H1 (cell line): ENCODE measurements around the gene AP1S1. TPM values are rescaled to one million over a fixed set of nuclear protein-coding genes. Genes with fewer than 3 reads are reported as not detected.
A peak's percentile ranks its signal among the peaks of the same experiment; 100 is the strongest.

ENCODE experiments used
- CTCF ChIA-PET: fragments of 300-600 bp; sonication (Branson Sonifier 250); formaldehyde crosslinking; loops from one replicate; lab custom pipeline; 2021; ENCODE audit not compliant: partially characterized antibody; lab: Charles Lee
- POLR2A ChIA-PET: fragments of 300-600 bp; sonication (Branson Sonifier 250); formaldehyde crosslinking; loops from one replicate; lab custom pipeline; 2021; ENCODE audit warnings: inconsistent platforms; ENCODE audit not compliant: partially characterized antibody; lab: Charles Lee
- DNase-seq, 2 experiments: peaks; one replicate each; pipeline versions ENCODE4 v3.0.0 to v3.0.0-alpha.2; 2010 to 2022; ENCODE audit warnings: low spot score in 2 of 2, low read depth in 1 of 2, mixed read lengths in 1 of 2
- FAIRE-seq: peaks from 2 replicates; lab custom pipeline; 2011; peaks lifted over from hg19 to GRCh38; lab: Jason Lieb, UNC
- H2AFZ ChIP-seq: 2 replicates; pipeline ENCODE4 v1.8.1; 2012; ENCODE audit warnings: low read length, inconsistent platforms
- H2AK5ac ChIP-seq: 2 replicates; pipeline ENCODE4 v1.6.1; 2013; ENCODE audit warnings: low read depth, low read length
- H2BK120ac ChIP-seq: replicated peaks from 2 replicates; pipeline ENCODE3; 2013; ENCODE audit warnings: low read depth, low read length, inconsistent platforms
- H2BK12ac ChIP-seq: 2 replicates; pipeline ENCODE4 v1.6.1; 2013; ENCODE audit warnings: low read depth, low read length
- H2BK15ac ChIP-seq: 2 replicates; pipeline ENCODE4 v1.6.1; 2013; ENCODE audit warnings: low read length
- H2BK20ac ChIP-seq: 2 replicates; pipeline ENCODE4 v1.6.1; 2013; ENCODE audit warnings: low read length
- H2BK5ac ChIP-seq: 2 replicates; pipeline ENCODE4 v1.6.1; 2013; ENCODE audit warnings: low read depth, low read length
- H3K14ac ChIP-seq: 2 replicates; pipeline ENCODE4 v1.6.1; 2013; ENCODE audit warnings: inconsistent platforms; ENCODE audit not compliant: insufficient read length
- H3K18ac ChIP-seq: 2 replicates; pipeline ENCODE4 v1.6.1; 2013; ENCODE audit warnings: low read length; ENCODE audit errors: extremely low read depth
- H3K23ac ChIP-seq: 2 replicates; pipeline ENCODE4 v1.6.1; 2013; ENCODE audit warnings: inconsistent platforms; ENCODE audit not compliant: insufficient read length
- H3K23me2 ChIP-seq: 2 replicates; pipeline ENCODE4 v1.6.1; 2013; ENCODE audit warnings: low read depth, low read length
- H3K27ac ChIP-seq: 2 replicates; pipeline ENCODE4 v1.6.1; 2011; ENCODE audit warnings: low read depth, low read length, inconsistent platforms
- H3K27me3 ChIP-seq, 4 experiments: replicated peaks in 1 of 4; 1 replicate in 1 of 4; 2 replicates in 3 of 4; pipeline versions ENCODE4 v1.6.1 to v1.8.1; 2011 to 2013; ENCODE audit warnings: low read length in 3 of 4, mild to moderate bottlenecking in 3 of 4, inconsistent platforms in 2 of 4, mixed read lengths in 2 of 4, moderate library complexity in 1 of 4; ENCODE audit not compliant: control insufficient read depth in 3 of 4, insufficient read depth in 3 of 4; ENCODE audit errors: extremely low read depth in 1 of 4
- H3K36me3 ChIP-seq, 4 experiments: 2 replicates each; pipeline versions ENCODE4 v1.6.1 to v1.8.1; 2011 to 2013; ENCODE audit warnings: mild to moderate bottlenecking in 4 of 4, low read length in 3 of 4, moderate library complexity in 2 of 4, control low read depth in 1 of 4, inconsistent platforms in 1 of 4; ENCODE audit not compliant: insufficient read depth in 4 of 4, control insufficient read depth in 2 of 4
- H3K4ac ChIP-seq: replicated peaks from 2 replicates; pipeline ENCODE3; 2013; ENCODE audit warnings: low read length, low read depth, mixed read lengths, inconsistent platforms; ENCODE audit not compliant: insufficient read length
- H3K4me1 ChIP-seq, 4 experiments: replicated peaks in 1 of 4; 1 replicate in 1 of 4; 2 replicates in 3 of 4; pipeline versions ENCODE4 v1.6.1 to v1.8.1; 2011 to 2013; ENCODE audit warnings: low read length in 3 of 4, inconsistent platforms in 2 of 4, mixed read lengths in 1 of 4; ENCODE audit not compliant: insufficient read depth in 4 of 4, control insufficient read depth in 3 of 4
- H3K4me2 ChIP-seq, 2 experiments: 2 replicates each; pipeline versions ENCODE4 v1.6.1 to v1.8.1; 2011 to 2013; ENCODE audit warnings: low read depth in 2 of 2, low read length in 2 of 2, control low read depth in 1 of 2, inconsistent platforms in 1 of 2, mild to moderate bottlenecking in 1 of 2; ENCODE audit not compliant: insufficient read depth in 1 of 2
- H3K4me3 ChIP-seq, 4 experiments: fragments of 200-600, 300-600 bp in 1 of 4; sonication (generic), shearing (Covaris generic), sonication (Bioruptor Twin) in 1 of 4; 2 replicates each; pipeline versions ENCODE4 v1.5.1 to v1.8.1; 2011 to 2016; ENCODE audit warnings: low read length in 4 of 4, low read depth in 3 of 4, control low read depth in 2 of 4, inconsistent platforms in 2 of 4, mild to moderate bottlenecking in 2 of 4, mixed read lengths in 1 of 4, moderate library complexity in 1 of 4; ENCODE audit not compliant: insufficient read depth in 2 of 4; ENCODE audit errors: extremely low read depth in 1 of 4
- H3K56ac ChIP-seq: replicated peaks from 2 replicates; pipeline ENCODE3; 2013; ENCODE audit warnings: low read depth, mild to moderate bottlenecking, mixed read lengths, low read length, inconsistent platforms; ENCODE audit not compliant: insufficient read length
- H3K79me1 ChIP-seq: 2 replicates; pipeline ENCODE4 v1.6.1; 2013; ENCODE audit warnings: low read depth, low read length, control low read depth
- H3K79me2 ChIP-seq, 2 experiments: 2 replicates each; pipeline versions ENCODE4 v1.6.1 to v1.8.1; 2012 to 2013; ENCODE audit warnings: low read length in 2 of 2, mild to moderate bottlenecking in 2 of 2, inconsistent platforms in 1 of 2; ENCODE audit not compliant: insufficient read depth in 2 of 2, control insufficient read depth in 1 of 2
- H3K9ac ChIP-seq, 4 experiments: replicated peaks in 1 of 4; 1 replicate in 1 of 4; 2 replicates in 3 of 4; pipeline versions ENCODE4 v1.6.1 to v1.8.1; 2011 to 2013; ENCODE audit warnings: low read depth in 3 of 4, low read length in 3 of 4, control low read depth in 2 of 4, mild to moderate bottlenecking in 2 of 4, moderate library complexity in 2 of 4, inconsistent platforms in 1 of 4; ENCODE audit errors: extremely low read depth in 1 of 4
- H3K9me3 ChIP-seq, 2 experiments: 2 replicates each; pipeline versions ENCODE4 v1.6.1 to v1.8.1; 2012 to 2013; ENCODE audit warnings: mild to moderate bottlenecking in 2 of 2, moderate library complexity in 2 of 2, control low read depth in 1 of 2, inconsistent platforms in 1 of 2, low read depth in 1 of 2, low read length in 1 of 2, mixed read lengths in 1 of 2; ENCODE audit not compliant: insufficient read depth in 2 of 2
- H4K20me1 ChIP-seq, 2 experiments: replicated peaks in 1 of 2; 2 replicates each; pipeline versions ENCODE3 to v1.8.1; 2011 to 2013; ENCODE audit warnings: inconsistent platforms in 2 of 2, low read length in 2 of 2, mild to moderate bottlenecking in 1 of 2; ENCODE audit not compliant: insufficient read depth in 2 of 2, control insufficient read depth in 1 of 2
- H4K5ac ChIP-seq: 2 replicates; pipeline ENCODE4 v1.6.1; 2013; ENCODE audit warnings: low read length, low read depth, mixed read lengths, inconsistent platforms; ENCODE audit not compliant: insufficient read length
- H4K8ac ChIP-seq: 2 replicates; pipeline ENCODE4 v1.8.0; 2013; ENCODE audit warnings: mild to moderate bottlenecking, moderate library complexity, low read length, inconsistent platforms; ENCODE audit not compliant: insufficient read depth; ENCODE audit errors: extremely low read depth
- H4K91ac ChIP-seq: replicated peaks from 2 replicates; pipeline ENCODE3; 2013; ENCODE audit warnings: low read length, mixed read lengths, inconsistent platforms; ENCODE audit not compliant: insufficient read length
- WGBS, 2 experiments: shearing (Covaris generic) in 1 of 2; methylation state at CpG; one replicate each; pipeline versions ENCODE4 v1.1.6 to v1.1.7; 2013 to 2015; ENCODE audit warnings: low lambda C conversion rate in 2 of 2, mixed read lengths in 2 of 2, inconsistent platforms in 1 of 2, low coverage in 1 of 2, missing lambda C conversion rate in 1 of 2; ENCODE audit not compliant: insufficient replicate concordance in 2 of 2, insufficient coverage in 1 of 2, insufficient read length in 1 of 2; ENCODE audit errors: extremely low coverage in 1 of 2, missing lambda C conversion rate in 1 of 2; 5-methylcytosine and 5-hydroxymethylcytosine counted together
- polyA plus RNA-seq, 7 experiments: library from polyadenylated mRNA; depleted of rRNA in 3 of 7; stranded (reverse) in 5 of 7; unstranded in 2 of 7; fragments of >200 nt in 5 of 7; fragments of 200-250 nt in 2 of 7; gene quantifications; 1 replicate in 5 of 7; 2 replicates in 1 of 7; 4 replicates in 1 of 7; pipeline versions ENCODE4 v1.2.1 to v1.2.3, GENCODE V29; 2011 to 2013; ENCODE audit warnings: missing spikeins in 2 of 7, mixed read lengths in 2 of 7
- total RNA-seq: library from RNA; stranded (reverse); fragmentation: NEBNext Ultra II Directional; extraction: Animal tissue kit (Norgen Biotek cat#: 25700); gene quantifications from 2 replicates; pipeline ENCODE4 v1.2.1, GENCODE V29; 2021

Gene AP1S1
- total and polyA plus RNA-seq, 2 of the 8 experiments (the other 6 are each of a cell fraction or from before 2014, with no cell fraction given), result 56.1 to 59.3 TPM

DNA sequence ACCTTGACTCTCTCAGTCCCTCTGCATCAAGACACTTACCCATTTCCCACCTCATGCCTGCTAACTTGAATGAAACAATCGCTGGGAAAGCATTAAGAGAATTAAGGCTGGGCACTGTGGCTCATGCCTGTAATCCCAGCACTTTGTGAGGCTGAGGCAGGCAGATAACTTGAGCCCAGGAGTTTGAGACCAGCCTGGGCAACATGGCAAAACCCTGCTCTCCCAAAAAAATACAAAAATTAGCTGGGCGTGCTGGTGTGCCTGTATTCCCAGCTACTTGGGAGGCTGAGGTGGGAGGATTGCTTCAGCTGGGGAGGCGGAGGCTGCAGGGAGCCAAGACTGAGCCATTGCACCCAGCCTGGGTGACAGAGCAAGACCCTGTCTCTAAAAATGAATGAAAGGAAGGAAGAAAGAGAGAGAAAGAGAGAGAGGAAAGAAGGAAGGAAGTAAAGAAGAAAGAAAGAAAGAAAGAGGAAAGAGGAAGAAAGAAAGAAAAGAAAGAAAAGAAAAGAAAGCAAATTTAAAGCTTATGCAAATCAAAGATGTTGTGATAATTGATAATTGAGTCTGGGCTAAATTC is 26.7 kb upstream of the AP1S1 start:
- Histone ChIP-seq H3K4me2 (peak overlapping the region; percentile 57 to 70), H3K79me1 (no peaks in the 10 kb centered on the region), H2BK5ac (0 out of 2 replicates have a peak overlapping the region, but pooled peaks have one; percentile 92), H3K9me3 (peaks cover 0 to 4% of the 10 kb centered on the region in 2 experiments; a peak in 1 of 4 replicates), H4K91ac (peak overlapping the region; percentile 5), H3K4ac (no peak overlapping the region), H3K56ac (no peak overlapping the region), H2BK12ac (peak overlapping the region; percentile 97; the same call in 1 of the 2 replicates), H3K4me1 (peaks cover 7 to 16% (median 11%) of the 10 kb centered on the region in 4 experiments), H4K8ac (no peak overlapping the region), H2AFZ (0 out of 2 replicates have a peak overlapping the region, but pooled peaks have one; percentile 59), H4K5ac (no peak overlapping the region), H3K9ac (no peak overlapping the region), H2BK15ac (peak overlapping the region; percentile 88), H3K23me2 (no peaks in the 10 kb centered on the region; the same call in 1 of the 2 replicates), H3K23ac (no peak overlapping the region), H4K20me1 (no peaks in the 10 kb centered on the region), H3K36me3 (no peaks in the 10 kb centered on the region), H3K79me2 (no peaks in the 10 kb centered on the region), H3K27me3 (no peaks in the 10 kb centered on the region; a peak in 1 of 7 replicates), H3K14ac (no peak overlapping the region), H2BK20ac (0 out of 2 replicates have a peak overlapping the region, but pooled peaks have one; percentile 55), H2BK120ac (no peak overlapping the region), H3K27ac (no peak overlapping the region), H2AK5ac (no peak overlapping the region), H3K18ac (peak overlapping the region; percentile 79; the same call in 1 of the 2 replicates), H3K4me3 (peak overlapping the region in 3 of 4 experiments; percentile 9 to 34 (median 29); a peak in 3 of 8 replicates)
- WGBS, 2 experiments, result 67% methylated on average over 3 of the region's 3 CpGs; no CpG with 5 or more reads in 1 of the 2 experiments
- no peak for FAIRE-seq
- ChIA-PET CTCF (interaction anchor here (0.9 to 8.3 kb wide), 12 partner anchors 10 to 152 kb away, joined by 3 to 80 read pairs (median 5); no protein-coding TSS in a partner anchor), POLR2A (interaction anchor here (1.1 to 3.2 kb wide), 5 partner anchors 11 to 85 kb away, joined by 3 to 15 read pairs (median 3); no protein-coding TSS in a partner anchor)
- no peak for DNase-seq
